ENCODE results near the gene TSGA10IP.

TSGA10IP gene

GRCh38 chr11:65952052-65952521 lies 6.8 kb downstream of the TSGA10IP start:
- TF ChIP-seq CTCF (IDR thresholded peaks at IDR 0.05; ENCODE audit: low read length): no peak
- TF ChIP-seq EZH2 (IDR thresholded peaks at IDR 0.05; ENCODE audit: borderline replicate concordance, low read length): no peak
- H3K4me3 ChIP-seq (ENCODE audit: low read depth, low read length, poor library complexity, severe bottlenecking): no peak overlapping the region
- H3K9me3 ChIP-seq (ENCODE audit: low read length): no peaks in the 10 kb centered on the region
- H3K27me3 ChIP-seq (ENCODE audit: insufficient read depth, low read length): no peaks in the 10 kb centered on the region
- no peaks in the 10 kb centered on the region for H3K36me3 ChIP-seq (ENCODE audit: insufficient read depth, low read length)
- no peaks in the 10 kb centered on the region for H3K79me2 ChIP-seq (ENCODE audit: insufficient read depth, low read length)
- no peaks in the 10 kb centered on the region for H3F3A ChIP-seq (ENCODE audit: insufficient read depth, low read length)
- no peaks in the 10 kb centered on the region for H4K20me1 ChIP-seq (ENCODE audit: insufficient read depth, low read length)
- no peaks in the 10 kb centered on the region for H3K9me2 ChIP-seq (ENCODE audit: low read depth, low read length)
- no peak overlapping the region for H3K4me2 ChIP-seq (ENCODE audit: low read length)
- H3K4me1 ChIP-seq (ENCODE audit: insufficient read depth, low read length, severe bottlenecking): peaks cover 7% of the 10 kb centered on the region
- no peak overlapping the region for H3K9ac ChIP-seq (ENCODE audit: low read length)
- H2AFZ ChIP-seq (ENCODE audit: low read length): no peak overlapping the region
- H3K27ac ChIP-seq (ENCODE audit: low read depth, low read length, poor library complexity, severe bottlenecking): no peak overlapping the region

GRCh38 chr11:65953471-65953870 lies 8.2 kb downstream of the TSGA10IP start:
- Histone ChIP-seq H3K27me3 (ENCODE audit: insufficient read depth, low read length) (no peaks in the 10 kb centered on the region), H3K79me2 (ENCODE audit: insufficient read depth, low read length) (no peaks in the 10 kb centered on the region), H3K9me2 (ENCODE audit: low read depth, low read length) (no peaks in the 10 kb centered on the region), H3F3A (ENCODE audit: insufficient read depth, low read length) (no peaks in the 10 kb centered on the region), H3K27ac (ENCODE audit: low read depth, low read length, poor library complexity, severe bottlenecking) (no peak overlapping the region), H3K9ac (ENCODE audit: low read length) (no peak overlapping the region), H3K36me3 (ENCODE audit: insufficient read depth, low read length) (no peaks in the 10 kb centered on the region), H2AFZ (ENCODE audit: low read length) (no peak overlapping the region), H3K4me2 (ENCODE audit: low read length) (no peak overlapping the region), H3K4me1 (ENCODE audit: insufficient read depth, low read length, severe bottlenecking) (peaks cover 8% of the 10 kb centered on the region), H3K4me3 (ENCODE audit: low read depth, low read length, poor library complexity, severe bottlenecking) (no peak overlapping the region), H3K9me3 (ENCODE audit: low read length) (no peaks in the 10 kb centered on the region), H4K20me1 (ENCODE audit: insufficient read depth, low read length) (no peaks in the 10 kb centered on the region)
- TF ChIP-seq EZH2 (IDR thresholded peaks at IDR 0.05; ENCODE audit: borderline replicate concordance, low read length) (no peak), CTCF (IDR thresholded peaks at IDR 0.05; ENCODE audit: low read length) (no peak)

DNA sequence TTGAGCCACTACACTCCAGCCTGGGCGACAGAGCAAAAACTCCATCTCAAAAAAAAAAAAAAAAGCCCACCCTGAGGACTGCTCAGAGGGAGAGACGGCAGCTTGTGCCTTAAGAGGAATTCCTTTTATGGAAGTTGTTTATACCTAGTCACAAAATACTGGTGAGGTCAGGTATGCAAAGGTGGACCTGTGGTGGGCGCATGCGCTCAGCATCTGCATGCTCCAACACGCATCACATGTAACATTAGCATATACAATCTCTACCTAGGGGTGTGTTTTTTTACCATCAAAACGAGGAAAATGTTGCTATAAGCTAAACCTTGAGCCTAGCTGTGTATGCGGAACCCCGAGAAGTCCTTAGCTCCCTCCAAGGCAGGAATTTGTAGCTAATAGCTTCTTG lies 9.5 kb downstream of the TSGA10IP start:
- Histone ChIP-seq H3K27ac (ENCODE audit: low read depth, low read length, poor library complexity, severe bottlenecking) (no peak overlapping the region), H3K9me2 (ENCODE audit: low read depth, low read length) (no peaks in the 10 kb centered on the region), H4K20me1 (ENCODE audit: insufficient read depth, low read length) (no peaks in the 10 kb centered on the region), H3K36me3 (ENCODE audit: insufficient read depth, low read length) (no peaks in the 10 kb centered on the region), H3K4me1 (ENCODE audit: insufficient read depth, low read length, severe bottlenecking) (peaks cover 8% of the 10 kb centered on the region), H3K4me3 (ENCODE audit: low read depth, low read length, poor library complexity, severe bottlenecking) (no peak overlapping the region), H3K4me2 (ENCODE audit: low read length) (no peak overlapping the region; the same call in 1 of the 2 replicates), H3K9ac (ENCODE audit: low read length) (no peak overlapping the region), H3K27me3 (ENCODE audit: insufficient read depth, low read length) (no peaks in the 10 kb centered on the region), H3K9me3 (ENCODE audit: low read length) (no peaks in the 10 kb centered on the region), H3K79me2 (ENCODE audit: insufficient read depth, low read length) (no peaks in the 10 kb centered on the region), H3F3A (ENCODE audit: insufficient read depth, low read length) (no peaks in the 10 kb centered on the region), H2AFZ (ENCODE audit: low read length) (no peak overlapping the region)
- TF ChIP-seq CTCF (IDR thresholded peaks at IDR 0.05; ENCODE audit: low read length) (no peak), EZH2 (IDR thresholded peaks at IDR 0.05; ENCODE audit: borderline replicate concordance, low read length) (no peak)
